Fibroblast of skin of back (primary cell): ENCODE results near the gene SLC16A5.
A peak's percentile ranks its signal among the peaks of the same experiment; 100 is the strongest.
"Not testable (repeated sequence)": the region's sequence is repeated elsewhere in the genome, so short reads cannot be mapped to it uniquely, and the experiment has no call there.

ENCODE experiments used
- DNase-seq: peaks from one replicate; pipeline ENCODE4 v3.0.0-alpha.2; 2013

SLC16A5 gene

DNA sequence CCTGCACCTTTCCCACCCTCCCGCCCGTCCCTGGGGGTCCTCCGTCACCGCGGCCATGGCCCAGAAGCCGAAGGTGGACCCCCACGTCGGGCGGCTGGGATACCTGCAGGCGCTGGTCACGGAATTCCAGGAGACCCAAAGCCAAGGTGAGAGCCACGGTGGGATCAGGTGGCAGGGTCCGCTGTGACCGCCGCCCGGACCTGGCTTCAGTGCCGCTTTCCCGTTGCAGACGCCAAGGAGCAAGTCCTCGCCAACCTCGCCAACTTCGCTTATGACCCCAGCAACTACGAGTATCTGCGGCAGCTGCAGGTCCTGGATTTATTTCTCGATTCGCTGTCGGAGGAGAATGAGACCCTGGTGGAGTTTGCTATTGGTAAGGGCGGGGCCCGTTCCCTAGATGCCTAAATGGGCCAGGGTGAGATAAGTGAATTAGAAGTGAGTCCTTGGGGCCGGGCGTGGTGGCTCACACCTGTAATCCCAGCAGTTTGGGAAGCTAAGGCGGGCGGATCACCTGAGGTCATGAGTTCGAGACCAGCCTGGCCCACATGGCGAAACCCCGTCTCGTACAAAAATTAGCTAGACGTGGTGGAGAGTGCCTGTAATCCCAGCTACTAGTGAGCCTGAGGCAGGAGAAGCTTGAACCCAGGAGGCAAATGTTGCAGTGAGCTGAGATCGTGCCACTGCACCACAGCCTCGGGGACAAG lies 22.6 kb downstream of the SLC16A5 start:
- DNase-seq = no peak

DNA sequence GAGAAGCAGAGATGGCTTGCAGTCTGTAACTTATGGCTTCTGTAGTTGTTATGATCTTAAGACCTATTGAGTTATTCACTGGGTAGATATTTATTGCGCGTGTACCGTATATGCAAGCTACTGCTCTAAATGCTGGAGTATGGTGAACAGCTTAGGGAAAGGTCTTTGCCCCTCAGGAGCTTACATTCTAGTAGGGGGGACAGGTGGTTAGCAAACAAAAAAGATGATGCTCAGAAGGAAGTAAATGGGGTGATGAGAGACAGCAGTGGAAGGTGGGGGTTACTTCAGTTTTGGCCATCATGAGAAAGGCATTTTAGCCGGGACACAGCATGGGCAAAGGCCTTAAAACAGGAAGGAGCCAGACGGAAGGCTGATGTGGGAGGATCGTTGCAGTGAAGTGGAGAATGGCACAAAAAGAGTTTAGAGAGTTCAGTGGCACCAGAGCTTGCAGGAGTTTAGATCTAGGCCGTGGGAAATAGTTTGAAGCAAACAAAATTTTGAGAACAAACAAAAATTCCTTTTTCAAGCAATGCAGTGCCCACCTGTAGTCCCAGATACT lies 24.1 kb downstream of the SLC16A5 start:
- DNase-seq = no peak

DNA sequence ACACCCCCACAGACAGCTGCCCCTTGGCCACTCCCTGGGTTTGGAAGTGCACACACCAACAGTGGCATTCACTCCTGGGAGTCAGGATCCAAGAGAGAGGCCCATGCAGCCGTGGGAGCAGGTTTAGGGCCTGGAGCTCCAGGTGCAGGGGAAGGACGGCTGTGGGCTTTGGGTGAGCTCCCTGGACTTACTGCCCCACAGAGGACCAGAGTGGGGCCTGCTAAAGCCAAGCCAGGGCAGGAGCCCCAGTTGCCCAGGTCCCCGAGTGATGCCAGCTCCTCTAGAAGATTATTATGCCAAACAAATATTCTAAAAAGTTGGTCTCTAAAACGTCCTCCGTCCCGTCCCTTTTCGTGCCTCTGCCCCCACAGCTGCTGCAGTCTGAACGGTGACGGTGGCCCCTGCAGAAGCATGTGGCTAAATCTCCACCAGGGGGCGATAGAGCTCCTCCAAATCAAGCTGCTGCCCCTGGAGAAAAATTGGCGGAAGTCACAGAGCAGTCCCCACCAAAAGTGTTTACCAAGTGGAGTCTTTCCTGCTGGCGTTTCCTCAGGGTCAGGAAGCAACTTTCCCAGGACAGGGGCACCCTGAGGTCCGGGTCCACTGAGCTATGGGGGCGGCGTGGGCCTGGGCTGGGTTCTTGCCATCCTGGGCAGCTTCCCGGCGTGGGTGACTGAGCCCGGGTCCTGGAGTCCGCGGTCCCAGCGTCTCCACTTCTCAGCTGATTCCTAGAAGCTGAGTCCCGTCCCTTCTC lies 26.2 kb downstream of the SLC16A5 start:
- DNase-seq = peak; percentile 83

DNA sequence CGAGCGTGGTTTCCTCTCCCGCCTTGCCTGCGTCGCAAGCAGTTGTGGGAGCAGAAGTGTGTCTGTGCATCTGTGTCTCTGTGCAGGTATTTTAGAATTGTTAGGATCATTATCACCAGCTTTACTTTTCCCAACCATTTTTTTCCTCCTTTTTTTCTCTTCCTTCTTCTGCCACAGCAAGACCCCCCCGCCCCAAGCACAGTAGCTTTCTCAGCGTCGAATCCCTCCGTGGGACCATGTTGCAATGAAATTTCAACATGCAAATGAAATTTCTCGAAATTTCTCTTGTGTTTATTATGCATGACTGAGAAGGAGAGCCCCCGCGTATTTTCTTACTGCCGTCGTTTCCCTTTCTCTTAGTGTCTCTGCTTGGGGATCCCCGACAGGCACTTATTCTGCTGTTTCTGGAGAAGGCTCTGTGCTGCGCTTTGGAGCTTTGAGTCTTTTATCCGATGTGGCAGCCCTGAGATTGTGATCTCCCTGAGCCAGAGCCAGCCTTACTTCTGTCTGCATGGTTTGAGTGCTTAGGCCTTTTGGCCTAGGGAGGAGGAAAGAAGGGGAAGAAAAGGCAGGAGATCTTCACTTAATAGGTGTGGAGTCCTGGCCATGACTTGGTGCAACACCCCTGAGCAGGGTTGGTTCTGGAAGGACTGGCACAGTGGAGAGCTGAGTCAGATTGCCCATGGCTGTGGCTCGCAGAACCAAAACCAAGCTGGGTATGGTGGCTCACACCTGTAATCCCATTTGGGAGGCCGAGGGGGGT lies 27.0 kb downstream of the SLC16A5 start:
- no peak for DNase-seq

DNA sequence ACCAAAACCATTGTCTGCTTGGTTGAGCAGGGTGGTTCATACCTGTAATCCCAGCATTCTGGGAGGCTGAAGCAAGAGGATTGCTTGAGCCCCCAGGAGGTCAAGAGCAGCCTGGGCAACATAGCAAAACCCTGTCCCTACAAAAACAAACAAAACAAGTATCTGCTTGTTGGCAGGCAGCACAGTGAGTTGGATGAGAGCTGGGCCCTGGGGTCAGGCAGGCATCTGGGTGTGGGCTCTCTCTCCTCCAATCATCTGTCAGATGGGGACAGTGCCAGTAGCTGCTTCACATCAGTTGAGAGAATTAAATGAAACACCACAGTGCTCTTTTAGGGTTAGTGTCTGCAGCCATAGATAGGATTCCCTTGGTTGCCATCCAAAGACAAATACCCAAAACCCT lies 27.8 kb downstream of the SLC16A5 start:
- no peak for DNase-seq

DNA sequence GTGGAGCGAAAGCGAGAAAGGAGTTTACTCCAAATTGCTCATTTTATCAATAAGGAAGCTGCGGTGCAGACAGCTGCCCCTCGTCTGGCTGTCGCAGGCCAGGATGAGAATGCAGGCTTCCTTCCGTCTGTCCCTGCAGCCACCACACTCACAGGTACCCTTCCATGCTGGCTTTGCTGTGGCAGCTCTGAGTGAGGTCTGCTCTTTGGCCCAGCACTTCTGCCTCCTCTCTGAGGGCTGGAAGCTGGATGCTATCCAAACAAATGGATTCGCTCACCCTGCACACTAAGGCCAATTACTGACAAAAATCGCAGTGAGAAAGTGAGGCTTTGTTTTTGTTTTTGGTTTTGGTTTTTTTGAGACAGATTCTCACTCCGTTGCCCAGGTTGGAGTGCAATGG lies 29.0 kb downstream of the SLC16A5 start:
- no peak for DNase-seq

DNA sequence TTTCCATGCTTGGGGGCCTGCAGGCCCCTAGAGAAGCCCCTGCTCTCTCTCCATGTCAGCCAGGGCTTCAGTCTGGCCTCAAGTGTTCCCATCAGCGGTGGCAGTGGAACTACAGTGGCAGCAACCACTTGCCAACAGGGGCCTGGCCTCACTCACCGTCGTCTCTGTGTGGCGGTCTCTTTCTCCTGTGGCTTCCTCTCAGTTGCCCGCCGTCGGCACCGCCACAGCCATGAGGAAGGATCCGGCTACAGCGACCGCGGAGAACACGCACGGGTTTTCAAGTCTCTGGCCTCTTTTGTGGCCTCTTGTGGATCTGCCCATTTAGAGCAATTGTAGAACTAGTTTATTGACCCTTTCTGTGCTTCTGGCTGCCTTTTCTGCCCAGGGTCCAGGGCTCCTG lies 30.6 kb downstream of the SLC16A5 start:
- DNase-seq = no peak

DNA sequence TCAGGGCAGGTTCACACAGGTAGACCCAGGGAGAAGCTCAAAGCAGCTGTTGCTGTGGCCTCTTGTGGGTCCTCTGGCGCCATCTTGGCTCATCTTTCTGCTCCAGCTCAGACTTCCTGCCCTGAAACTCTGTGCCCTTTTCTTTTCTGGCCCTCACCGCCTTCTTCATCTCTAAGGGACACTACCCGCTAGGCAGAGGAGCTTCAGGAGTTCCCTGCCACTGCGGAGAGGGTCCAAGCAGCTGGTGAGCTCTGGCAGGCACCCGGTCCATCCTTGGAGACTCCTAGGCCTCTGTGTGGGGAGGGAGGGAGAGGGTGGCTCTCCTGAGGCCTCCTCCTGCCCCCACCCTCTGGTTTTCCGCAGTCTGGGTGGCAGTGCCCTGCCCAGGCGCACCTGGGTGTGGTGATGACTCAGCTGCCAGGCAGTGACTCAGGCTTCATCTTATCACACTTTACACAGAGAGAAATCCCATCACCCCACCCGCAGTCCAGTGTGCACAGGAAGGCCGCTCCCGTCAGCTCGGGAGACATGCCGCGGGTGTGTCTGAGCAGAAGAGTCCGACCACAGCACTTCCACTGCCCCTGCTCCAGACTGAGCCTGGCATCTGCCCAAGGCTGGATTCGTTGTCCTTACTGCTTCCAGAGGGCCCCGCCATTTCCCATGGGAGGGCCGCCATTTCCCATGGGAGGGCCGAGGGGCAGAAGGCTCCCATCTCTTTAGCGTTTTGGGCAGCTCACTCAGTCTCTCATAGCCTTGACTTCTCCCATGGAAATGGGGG lies 36.5 kb downstream of the SLC16A5 start:
- peak; percentile 48 for DNase-seq

DNA sequence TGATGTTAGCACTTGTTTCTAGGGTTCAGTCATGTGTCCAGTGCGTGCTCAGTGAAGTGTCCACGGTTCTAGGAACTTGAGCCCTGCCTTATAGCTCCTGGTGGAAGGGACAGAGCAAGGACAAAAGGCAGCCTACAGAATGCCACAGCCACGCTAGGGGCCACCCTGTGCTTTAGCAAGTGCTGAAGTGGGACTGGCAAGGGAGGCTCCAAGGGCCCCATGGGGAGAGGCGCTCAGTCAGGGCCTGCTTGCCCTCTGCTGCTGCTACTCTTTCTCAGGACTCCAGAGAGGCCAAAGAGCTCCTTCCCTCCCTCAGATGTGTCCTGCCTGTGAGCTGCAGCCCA lies 37.0 kb downstream of the SLC16A5 start:
- no peak for DNase-seq

DNA sequence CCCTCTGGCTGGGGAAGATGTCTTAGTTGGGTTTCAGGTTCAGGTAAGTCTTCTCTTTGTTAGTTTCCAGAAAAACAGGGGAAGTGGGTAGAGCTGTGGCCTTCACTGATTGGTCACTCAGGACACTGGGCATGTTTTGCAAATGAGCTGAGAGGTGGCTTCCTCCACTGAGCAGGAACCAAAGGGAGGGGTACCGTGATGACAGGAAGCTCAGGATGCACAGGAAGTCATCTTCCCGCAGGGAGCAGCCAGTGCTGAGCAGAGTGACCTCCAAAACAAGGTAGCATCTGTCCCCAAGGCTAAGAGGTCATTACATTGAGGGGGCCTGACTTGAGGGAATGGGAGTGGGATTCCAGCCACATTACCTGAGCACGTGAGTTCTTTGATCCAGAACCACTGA lies 38.2 kb downstream of the SLC16A5 start:
- DNase-seq = no peak

DNA sequence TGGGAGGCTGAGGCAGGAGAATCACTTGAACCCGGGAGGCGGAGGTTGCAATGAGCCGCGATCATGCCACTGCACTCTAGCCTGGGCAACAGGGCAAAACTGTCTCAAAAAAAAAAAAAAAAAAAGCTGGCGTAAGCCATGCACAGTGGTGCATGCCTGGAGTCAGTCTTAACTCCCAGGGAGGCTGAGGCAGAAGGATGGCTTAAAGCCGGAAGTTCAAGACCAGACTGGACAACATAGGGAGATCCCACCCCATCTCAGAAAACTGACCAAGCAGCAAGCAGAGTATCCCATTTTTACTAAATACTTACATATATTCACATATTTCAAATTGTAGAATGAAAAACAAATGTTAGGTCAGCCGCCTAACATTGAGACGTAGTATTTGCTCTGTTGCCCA lies 39.2 kb downstream of the SLC16A5 start:
- no peak for DNase-seq

DNA sequence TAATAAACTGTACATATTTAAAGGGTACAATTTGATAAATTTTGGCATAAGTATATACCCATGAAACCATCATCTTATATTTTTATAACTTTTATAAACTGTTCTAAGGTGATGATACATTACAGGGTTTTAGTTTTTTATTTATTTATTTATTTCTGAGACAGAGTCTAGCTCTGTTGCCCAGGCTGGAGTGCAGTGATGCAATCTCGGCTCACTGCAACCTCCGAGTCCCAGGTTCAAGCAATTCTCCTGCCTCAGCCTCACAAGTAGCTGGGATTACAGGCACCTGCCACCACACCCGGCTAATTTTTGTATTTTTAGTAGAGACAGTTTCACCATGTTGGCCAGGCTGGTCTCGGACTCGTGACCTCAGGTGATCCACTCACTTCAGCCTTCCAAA lies 40.2 kb downstream of the SLC16A5 start:
- not testable (repeated sequence) for DNase-seq

DNA sequence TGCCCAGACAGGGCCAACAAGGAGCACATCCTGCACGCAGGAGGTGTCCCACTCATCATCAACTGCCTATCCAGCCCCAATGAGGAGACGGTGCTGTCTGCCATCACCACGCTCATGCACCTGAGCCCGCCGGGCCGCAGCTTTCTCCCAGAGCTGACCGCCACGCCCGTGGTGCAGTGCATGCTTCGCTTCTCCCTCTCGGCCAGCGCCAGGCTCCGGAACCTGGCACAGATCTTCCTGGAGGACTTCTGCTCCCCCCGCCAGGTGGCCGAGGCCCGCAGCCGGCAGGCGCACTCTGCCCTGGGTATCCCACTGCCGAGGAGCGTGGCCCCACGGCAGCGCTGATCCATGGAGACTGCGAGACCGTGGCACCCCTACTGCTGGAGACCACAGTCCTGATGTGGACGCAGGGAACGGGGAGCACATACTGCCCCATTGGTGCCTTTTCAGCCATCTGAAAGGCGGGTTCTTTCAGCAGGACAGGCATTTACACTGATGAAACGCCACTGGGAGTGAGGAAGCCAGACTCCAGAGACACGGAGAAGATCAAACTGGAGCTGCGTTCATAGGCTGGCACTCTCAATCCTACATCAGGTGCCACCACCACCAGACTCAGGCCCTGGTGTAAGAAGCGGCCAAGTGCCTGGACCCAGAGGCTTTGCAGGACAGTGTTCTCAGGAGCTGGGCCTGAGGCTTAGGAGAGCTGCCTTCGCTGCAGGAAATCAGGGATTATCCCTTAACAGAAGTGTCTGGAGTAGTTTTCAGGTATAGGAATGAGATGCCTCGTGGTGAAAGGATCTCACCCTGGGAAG lies 41.1 kb downstream of the SLC16A5 start:
- no peak for DNase-seq

DNA sequence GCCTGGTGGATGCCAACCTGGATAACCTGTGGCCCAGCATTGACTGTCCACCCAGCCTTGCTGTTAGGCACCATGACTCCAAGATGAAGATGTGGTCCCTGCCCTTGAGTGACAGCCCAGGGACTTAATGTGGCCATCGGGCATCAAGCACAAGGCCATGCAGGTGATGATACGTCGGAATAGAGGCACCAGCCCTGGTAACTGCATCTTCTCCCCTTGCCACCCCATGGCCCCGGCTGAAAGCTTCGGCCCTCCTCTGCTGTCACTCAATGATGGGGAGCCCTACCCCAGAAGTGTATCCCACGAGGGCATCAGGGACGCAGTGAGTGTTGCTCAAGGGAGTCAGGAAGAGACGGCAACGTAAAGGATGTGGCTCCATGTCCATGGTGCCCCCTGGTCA lies 41.8 kb downstream of the SLC16A5 start:
- DNase-seq = no peak

DNA sequence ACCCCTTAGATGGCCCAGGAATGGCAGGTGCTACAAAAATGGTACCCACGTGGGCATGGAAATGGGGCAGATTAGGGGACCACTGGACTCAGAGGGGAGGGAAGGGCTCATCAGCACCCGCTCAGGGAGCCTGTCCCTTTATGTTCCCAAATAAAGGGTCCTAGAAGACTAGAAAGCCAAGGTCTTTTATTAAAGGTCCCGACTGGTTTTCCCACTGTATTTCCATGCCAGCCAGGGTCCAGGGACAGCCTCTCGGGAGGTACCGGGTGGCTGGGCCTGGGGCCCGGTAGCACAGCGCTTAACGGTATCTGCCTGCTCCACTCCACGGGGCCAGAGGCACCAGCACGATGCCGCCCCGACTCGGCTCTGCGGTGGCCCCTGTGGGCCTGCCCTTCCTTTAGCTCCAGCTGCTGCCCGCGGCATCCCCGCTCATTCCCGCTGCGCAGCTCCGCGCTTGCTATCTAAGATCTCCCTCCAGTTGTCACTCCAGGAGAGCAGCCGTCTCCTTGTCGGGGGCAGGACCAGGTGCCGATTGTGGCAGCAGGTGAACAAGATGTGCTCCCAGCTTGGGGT lies 42.4 kb downstream of the SLC16A5 start:
- DNase-seq = no peak

DNA sequence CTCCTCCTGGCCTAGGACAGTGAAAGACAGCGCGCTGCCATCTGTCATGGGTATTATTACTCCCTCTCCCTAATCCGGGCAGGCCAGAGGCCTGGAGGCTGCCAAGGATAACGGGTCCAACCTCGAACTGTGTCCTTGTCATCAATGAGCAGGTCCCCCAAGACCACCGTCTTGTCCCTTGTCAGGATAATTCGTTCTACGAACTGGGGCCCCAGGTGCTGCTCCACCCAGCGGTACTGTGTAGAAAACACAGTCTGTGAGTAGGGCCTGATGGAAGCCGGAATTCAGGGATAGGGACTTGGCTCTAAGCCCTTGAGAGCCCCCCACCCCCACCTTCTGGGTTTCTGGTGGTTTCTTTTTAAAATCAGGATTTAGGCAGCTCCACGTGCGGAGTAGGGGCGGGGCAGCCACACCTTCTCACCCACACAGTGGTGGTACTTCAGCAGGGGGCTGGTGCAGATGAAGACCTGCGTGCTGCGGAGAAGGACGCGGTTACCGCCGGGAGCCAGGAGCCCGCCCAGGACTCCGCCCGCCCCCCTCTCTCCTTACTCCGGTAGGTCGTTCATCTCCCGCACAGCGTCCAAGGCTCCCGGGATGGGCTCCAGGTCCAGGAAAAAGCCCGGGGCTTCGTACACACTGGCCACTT lies 43.0 kb downstream of the SLC16A5 start:
- peak; percentile 72 for DNase-seq

DNA sequence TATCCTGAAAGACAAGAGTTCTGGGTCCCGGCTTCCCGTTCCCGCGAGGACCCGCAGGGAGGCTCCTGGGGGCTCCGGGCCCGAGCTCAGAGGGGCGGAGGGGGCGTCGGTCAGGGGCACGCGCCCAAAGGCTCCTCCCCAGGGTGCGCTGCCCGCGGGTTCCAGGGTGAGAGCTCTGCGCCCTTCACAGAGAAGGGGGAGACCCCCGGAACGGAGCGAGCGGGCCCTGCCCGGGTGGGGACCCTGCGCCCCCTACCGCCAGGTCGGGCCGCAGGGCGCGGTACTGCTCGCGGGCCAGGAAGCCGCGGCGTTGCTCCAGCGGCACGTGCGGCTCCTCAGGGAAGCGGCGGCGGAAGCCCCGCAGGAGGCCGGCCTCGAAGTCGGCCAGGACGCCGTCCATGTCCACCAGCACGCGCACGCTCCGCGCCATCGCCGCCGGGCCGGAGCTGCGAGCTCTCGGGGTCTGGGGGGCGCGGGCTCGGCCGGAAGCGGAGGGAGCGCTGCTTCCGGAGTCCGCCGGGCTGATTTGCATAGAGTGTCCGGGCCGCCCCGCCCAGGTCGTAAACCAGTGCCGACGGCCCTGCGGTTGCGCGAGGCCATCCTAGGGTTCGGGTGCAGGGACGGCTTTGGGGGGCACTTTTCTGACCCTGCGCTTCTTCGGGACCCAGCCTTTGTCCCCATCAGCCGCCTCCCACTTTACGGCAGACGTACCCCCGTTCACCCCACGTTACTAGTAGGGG lies 43.7 kb downstream of the SLC16A5 start, which contains the start of gene NT5C:
TSS of gene NT5C (minus strand) at position 465 of the 740 bp plus-strand sequence. CDS start at position 430, 35 bp downstream.
- DNase-seq = peak; percentile 84

DNA sequence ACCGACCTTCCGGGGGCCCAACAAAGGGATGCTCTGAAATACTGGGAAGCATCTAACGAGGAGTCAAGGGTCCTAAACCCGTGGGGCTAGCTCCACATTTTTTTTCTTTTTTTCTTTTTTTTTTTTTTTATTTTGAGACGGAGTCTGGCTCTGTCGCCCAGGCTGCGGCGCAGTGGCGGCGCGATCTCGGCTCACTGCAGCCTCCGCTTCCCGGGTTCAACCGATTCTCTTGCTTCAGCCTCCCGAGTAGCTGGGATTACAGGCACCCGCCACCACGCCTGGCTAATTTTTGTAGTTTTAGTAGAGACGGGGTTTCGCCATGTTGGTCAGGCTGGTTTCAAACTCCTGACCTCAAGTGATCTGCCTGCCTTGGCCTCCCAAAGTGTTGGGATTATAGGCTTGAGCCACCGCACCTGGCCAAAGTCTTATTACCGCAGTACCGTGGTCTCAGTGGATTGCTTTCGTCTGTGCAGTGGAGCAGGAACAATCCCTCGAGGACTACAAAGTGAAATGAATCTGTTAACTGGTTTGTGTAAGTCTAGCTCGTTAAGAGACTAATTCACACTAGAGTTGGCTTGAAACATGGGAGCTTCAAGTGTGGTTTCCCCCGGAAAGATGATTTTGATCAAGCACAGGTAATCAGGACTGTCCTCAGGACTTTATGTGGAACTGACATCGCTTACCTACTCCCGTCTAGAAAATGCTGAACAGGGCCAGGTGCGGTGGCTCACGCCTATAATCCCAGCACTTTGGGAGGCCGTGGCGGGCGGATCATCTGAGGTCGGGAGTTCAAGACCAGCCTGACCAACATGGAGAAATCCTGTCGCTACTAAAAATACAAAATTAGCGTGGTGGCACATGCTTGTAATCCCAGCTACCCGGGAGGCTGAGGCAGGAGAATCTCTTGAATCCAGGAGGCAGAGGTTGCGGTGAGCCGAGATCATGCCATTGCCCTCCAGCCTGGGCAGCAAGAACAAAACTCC lies 44.6 kb downstream of the SLC16A5 start:
- not testable (repeated sequence) for DNase-seq

DNA sequence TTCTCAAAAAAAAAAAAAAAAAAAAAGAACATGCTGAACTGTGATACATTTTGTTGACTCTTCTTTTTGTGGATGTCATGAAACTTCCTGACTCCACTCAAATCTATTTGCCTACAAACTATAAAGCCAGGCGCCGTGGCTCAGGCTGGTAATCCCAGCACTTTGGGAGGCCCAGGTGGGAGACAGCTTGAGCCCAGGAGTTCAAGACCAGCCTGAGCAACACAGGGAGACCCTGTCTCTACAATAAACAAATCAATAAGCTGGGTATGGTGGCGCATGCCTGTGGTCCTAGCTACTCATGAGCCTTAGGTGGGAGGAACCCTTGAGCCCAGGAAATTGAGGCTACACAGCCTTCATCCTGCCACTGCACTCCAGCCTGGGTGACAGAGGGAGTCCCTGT lies 45.2 kb downstream of the SLC16A5 start:
- DNase-seq = no peak
